IMR-90 (cell line): Measurements from ENCODE around the gene SLC25A19. TPM values are rescaled to one million over a fixed set of nuclear protein-coding genes. Genes with fewer than 3 reads are reported as not detected.

Experiments used
- ATAC-seq: fragments of 200-7000 bp; cut with Tn5 transposase; 2 replicates; pipeline ENCODE4 v1.9.1; 2020; ENCODE audit warnings: low read depth, mild to moderate bottlenecking, moderate library complexity
- BruUV-seq: library from RNA; stranded (reverse); fragments of 400-500 nt; replicated peaks from 2 replicates; lab custom pipeline; 2021; lab: Mats Ljungman, UMichigan
- CTCF ChIA-PET: fragments of 300-600 bp; formaldehyde crosslinking; extraction: SDS; loops from one replicate; lab custom pipeline; 2021; ENCODE audit warnings: antibody characterized with exemption; lab: Yijun Ruan, JAX
- POLR2A ChIA-PET: fragments of 300-600 bp; sonication (Branson Sonifier 250); formaldehyde crosslinking; loops from one replicate; lab custom pipeline; 2022; ENCODE audit warnings: antibody characterized with exemption; ENCODE audit not compliant: unreplicated experiment; lab: Charles Lee
- DNase-seq: peaks from one replicate; pipeline ENCODE4 v3.0.0; 2013
- H2AFZ ChIP-seq: replicated peaks from 2 replicates; pipeline ENCODE3; 2013; ENCODE audit warnings: low read length, mild to moderate bottlenecking; ENCODE audit not compliant: poor library complexity
- H2AK5ac ChIP-seq: 2 replicates; pipeline ENCODE4 v1.6.1; 2013; ENCODE audit warnings: low read depth, low read length, inconsistent platforms
- H2AK9ac ChIP-seq: replicated peaks from 2 replicates; pipeline ENCODE3; 2013; ENCODE audit warnings: mild to moderate bottlenecking, low read depth, low read length, moderate library complexity; ENCODE audit not compliant: poor library complexity
- H2BK120ac ChIP-seq: 2 replicates; pipeline ENCODE4 v1.6.1; 2013; ENCODE audit warnings: low read depth, low read length, inconsistent platforms
- H2BK15ac ChIP-seq: 3 replicates; pipeline ENCODE4 v1.6.1; 2013; ENCODE audit warnings: low read depth, low read length, inconsistent platforms
- H2BK20ac ChIP-seq: 2 replicates; pipeline ENCODE4 v1.6.1; 2013; ENCODE audit warnings: low read depth, mild to moderate bottlenecking, inconsistent platforms, low read length, moderate library complexity
- H2BK5ac ChIP-seq: 2 replicates; pipeline ENCODE4 v1.6.1; 2013; ENCODE audit warnings: mild to moderate bottlenecking, low read depth, low read length, inconsistent platforms; ENCODE audit not compliant: poor library complexity, severe bottlenecking
- H3K14ac ChIP-seq: replicated peaks from 2 replicates; pipeline ENCODE4 v1.6.1; 2013; ENCODE audit warnings: low read depth, low read length, inconsistent platforms
- H3K18ac ChIP-seq: 2 replicates; pipeline ENCODE4 v1.6.1; 2013; ENCODE audit warnings: low read depth, low read length, control low read depth
- H3K23ac ChIP-seq: 2 replicates; pipeline ENCODE4 v1.6.1; 2013; ENCODE audit warnings: low read depth, low read length, inconsistent platforms
- H3K27ac ChIP-seq: 2 replicates; pipeline ENCODE4 v1.5.1; 2013; ENCODE audit warnings: mild to moderate bottlenecking, control low read depth, low read length; ENCODE audit not compliant: insufficient read depth
- H3K27me3 ChIP-seq: 2 replicates; pipeline ENCODE4 v1.6.1; 2013; ENCODE audit warnings: low read length; ENCODE audit not compliant: control insufficient read depth, insufficient read depth
- H3K36me3 ChIP-seq: 2 replicates; pipeline ENCODE4 v1.6.1; 2013; ENCODE audit warnings: low read length, mixed read lengths; ENCODE audit not compliant: control insufficient read depth, insufficient read depth
- H3K4ac ChIP-seq: 2 replicates; pipeline ENCODE4 v1.6.1; 2013; ENCODE audit warnings: low read depth, low read length, inconsistent platforms
- H3K4me1 ChIP-seq: 2 replicates; pipeline ENCODE4 v1.6.1; 2013; ENCODE audit warnings: low read length, mixed read lengths; ENCODE audit not compliant: control insufficient read depth, insufficient read depth
- H3K4me2 ChIP-seq: 2 replicates; pipeline ENCODE4 v1.6.1; 2013; ENCODE audit warnings: low read depth, mild to moderate bottlenecking, control low read depth, low read length, moderate library complexity
- H3K4me3 ChIP-seq: 2 replicates; pipeline ENCODE4 v1.5.1; 2013; ENCODE audit warnings: low read depth, mild to moderate bottlenecking, control low read depth, low read length, moderate library complexity; ENCODE audit not compliant: insufficient read depth
- H3K56ac ChIP-seq: 2 replicates; pipeline ENCODE4 v1.6.1; 2013; ENCODE audit warnings: low read length, inconsistent platforms; ENCODE audit not compliant: insufficient read depth; ENCODE audit errors: extremely low read depth
- H3K79me1 ChIP-seq, 2 experiments: 2 replicates each; pipeline ENCODE4 v1.6.1; 2013; ENCODE audit warnings: low read length in 2 of 2, inconsistent platforms in 1 of 2, low read depth in 1 of 2
- H3K9ac ChIP-seq: 2 replicates; pipeline ENCODE4 v1.6.1; 2013; ENCODE audit warnings: low read depth, low read length, control low read depth
- H3K9me1 ChIP-seq: 2 replicates; pipeline ENCODE4 v1.6.1; 2013; ENCODE audit warnings: low read length, inconsistent platforms; ENCODE audit not compliant: insufficient read depth
- H3K9me3 ChIP-seq: 2 replicates; pipeline ENCODE4 v1.6.1; 2013; ENCODE audit warnings: low read length; ENCODE audit not compliant: control insufficient read depth, insufficient read depth
- H4K20me1 ChIP-seq: 2 replicates; pipeline ENCODE4 v1.6.1; 2013; ENCODE audit warnings: low read length, inconsistent platforms; ENCODE audit not compliant: insufficient read depth
- H4K5ac ChIP-seq: 2 replicates; pipeline ENCODE4 v1.6.1; 2013; ENCODE audit warnings: mild to moderate bottlenecking, low read depth, low read length, control low read depth
- H4K8ac ChIP-seq, 2 experiments: 2 replicates each; pipeline ENCODE4 v1.6.1; 2013; ENCODE audit warnings: low read depth in 2 of 2, low read length in 2 of 2, control low read depth in 1 of 2, inconsistent platforms in 1 of 2
- H4K91ac ChIP-seq: 2 replicates; pipeline ENCODE4 v1.6.1; 2013; ENCODE audit warnings: low read depth, low read length, inconsistent platforms; ENCODE audit not compliant: insufficient read depth
- BHLHE40 ChIP-seq: fragments of 150-350 bp; IDR thresholded peaks from 2 replicates; pipeline ENCODE4 v1.6.1; 2016; ENCODE audit warnings: mild to moderate bottlenecking, low read depth, low read length
- CEBPB ChIP-seq: IDR thresholded peaks from 2 replicates; pipeline ENCODE4 v1.6.1; 2012; ENCODE audit warnings: low read depth, low read length, improper control_type of control experiment
- CHD1 ChIP-seq: IDR thresholded peaks from 2 replicates; pipeline ENCODE4 v1.6.1; 2012; ENCODE audit warnings: low read depth, low read length, improper control_type of control experiment
- ELK1 ChIP-seq: fragments of 150-350 bp; IDR thresholded peaks from 2 replicates; pipeline ENCODE4 v1.6.1; 2016; ENCODE audit warnings: low read depth, mild to moderate bottlenecking, low read length, moderate library complexity, borderline replicate concordance
- MAFK ChIP-seq: IDR thresholded peaks from 2 replicates; pipeline ENCODE4 v1.6.1; 2012; ENCODE audit warnings: low read depth, low read length, improper control_type of control experiment
- MAZ ChIP-seq: IDR thresholded peaks from 2 replicates; pipeline ENCODE4 v1.6.1; 2012; ENCODE audit warnings: low read depth, mild to moderate bottlenecking, low read length, improper control_type of control experiment, moderate library complexity, borderline replicate concordance
- MXI1 ChIP-seq: IDR thresholded peaks from 2 replicates; pipeline ENCODE4 v1.6.1; 2012; ENCODE audit warnings: low read depth, mild to moderate bottlenecking, low read length, moderate library complexity, borderline replicate concordance
- NFE2L2 ChIP-seq: fragments of 150-350 bp; IDR thresholded peaks from 2 replicates; pipeline ENCODE4 v1.6.1; 2016; ENCODE audit warnings: low read depth, mild to moderate bottlenecking, low read length
- POLR2A ChIP-seq: IDR thresholded peaks from 2 replicates; pipeline ENCODE4 v1.6.1; 2012; ENCODE audit warnings: mild to moderate bottlenecking, low read depth, low read length
- RAD21 ChIP-seq: IDR thresholded peaks from 2 replicates; pipeline ENCODE4 v1.6.1; 2012; ENCODE audit warnings: low read length, improper control_type of control experiment
- RCOR1 ChIP-seq: IDR thresholded peaks from 2 replicates; pipeline ENCODE4 v1.6.1; 2012; ENCODE audit warnings: mild to moderate bottlenecking, low read length, improper control_type of control experiment; ENCODE audit not compliant: insufficient replicate concordance
- RFX5 ChIP-seq: IDR thresholded peaks from 2 replicates; pipeline ENCODE4 v1.8.0; 2012; ENCODE audit warnings: low read depth, mild to moderate bottlenecking, low read length, moderate library complexity
- SMC3 ChIP-seq: fragments of 150-350 bp; IDR thresholded peaks from 2 replicates; pipeline ENCODE4 v1.6.1; 2016; ENCODE audit warnings: low read depth, mild to moderate bottlenecking, antibody characterized with exemption, low read length, moderate library complexity
- USF2 ChIP-seq: fragments of 150-350 bp; IDR thresholded peaks from 2 replicates; pipeline ENCODE4 v1.6.1; 2017; ENCODE audit warnings: mild to moderate bottlenecking, antibody characterized with exemption, low read length, low read depth
- WGBS, 2 experiments: methylation state at CpG; one replicate each; pipeline versions ENCODE4 v1.1.5 to v1.1.7; 2013; ENCODE audit warnings: missing lambda C conversion rate in 2 of 2; ENCODE audit not compliant: insufficient read length in 1 of 2; ENCODE audit errors: extremely low coverage in 2 of 2; 5-methylcytosine and 5-hydroxymethylcytosine counted together
- dilution Hi-C: fragments of 300-500 bp; cut with HindIII; formaldehyde crosslinking; loops from one replicate; pipeline ENCODE4 v1.14.3; 2018; ENCODE audit warnings: low sequenced_read_pairs; ENCODE audit not compliant: unreplicated experiment
- in situ Hi-C: fragments of 300-500 bp; cut with MboI; formaldehyde crosslinking; loops from 3 replicates; pipeline ENCODE4 v1.14.3; 2019; ENCODE audit warnings: low sequenced_read_pairs, inconsistent platforms, mixed read lengths
- intact Hi-C: fragments of 100-400 bp; cut with micrococcal nuclease; formaldehyde crosslinking; loops from 2 replicates; pipeline ENCODE4 v1.10.0; 2022
- polyA plus RNA-seq, 3 experiments: library from polyadenylated mRNA; depleted of rRNA; stranded (reverse); fragments of >200 nt; gene quantifications; 2 replicates each; pipeline ENCODE4 v1.2.3, GENCODE V29; 2012; ENCODE audit warnings: low replicate concordance in 1 of 3
- total RNA-seq: library from RNA; depleted of rRNA; stranded (reverse); fragments of >200 nt; gene quantifications from 2 replicates; pipeline ENCODE4 v1.2.3, GENCODE V29; 2012
- TF ChIP-seq, protein P1 (sequence below): conservative IDR thresholded peaks from 2 replicates; pipeline ENCODE4 v1.5.1; 2012; ENCODE audit warnings: mild to moderate bottlenecking, low read depth, low read length, improper control_type of control experiment

Gene SLC25A19
- total and polyA plus RNA-seq, 2 of the 4 experiments (the other 2 are of a cell fraction): 9.1 to 9.2 TPM

GRCh38 chr17:75321506-75321905 lies 32.3 kb upstream of the SLC25A19 start:
- no peak for TF ChIP-seq MAZ
- no peak for TF ChIP-seq MXI1
- TF ChIP-seq, protein P1, sequence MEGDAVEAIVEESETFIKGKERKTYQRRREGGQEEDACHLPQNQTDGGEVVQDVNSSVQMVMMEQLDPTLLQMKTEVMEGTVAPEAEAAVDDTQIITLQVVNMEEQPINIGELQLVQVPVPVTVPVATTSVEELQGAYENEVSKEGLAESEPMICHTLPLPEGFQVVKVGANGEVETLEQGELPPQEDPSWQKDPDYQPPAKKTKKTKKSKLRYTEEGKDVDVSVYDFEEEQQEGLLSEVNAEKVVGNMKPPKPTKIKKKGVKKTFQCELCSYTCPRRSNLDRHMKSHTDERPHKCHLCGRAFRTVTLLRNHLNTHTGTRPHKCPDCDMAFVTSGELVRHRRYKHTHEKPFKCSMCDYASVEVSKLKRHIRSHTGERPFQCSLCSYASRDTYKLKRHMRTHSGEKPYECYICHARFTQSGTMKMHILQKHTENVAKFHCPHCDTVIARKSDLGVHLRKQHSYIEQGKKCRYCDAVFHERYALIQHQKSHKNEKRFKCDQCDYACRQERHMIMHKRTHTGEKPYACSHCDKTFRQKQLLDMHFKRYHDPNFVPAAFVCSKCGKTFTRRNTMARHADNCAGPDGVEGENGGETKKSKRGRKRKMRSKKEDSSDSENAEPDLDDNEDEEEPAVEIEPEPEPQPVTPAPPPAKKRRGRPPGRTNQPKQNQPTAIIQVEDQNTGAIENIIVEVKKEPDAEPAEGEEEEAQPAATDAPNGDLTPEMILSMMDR: no peak
- no peak for TF ChIP-seq CEBPB
- no peak for TF ChIP-seq RAD21
- no peak for TF ChIP-seq CHD1
- no peak for TF ChIP-seq USF2
- no peak for TF ChIP-seq POLR2A
- TF ChIP-seq MAFK: no peak
- TF ChIP-seq NFE2L2: no peak
- TF ChIP-seq RFX5: no peak
- TF ChIP-seq BHLHE40: no peak
- TF ChIP-seq SMC3: no peak
- TF ChIP-seq RCOR1: no peak
- TF ChIP-seq ELK1: no peak
- intact Hi-C loops (no loop called here), dilution Hi-C loops (no loop called here), in situ Hi-C loops (loop anchor here (5.0 kb wide), 1 partner anchor 91 kb away; no protein-coding TSS in a partner anchor)
- DNase-seq (no peak), ATAC-seq (no peak)
- POLR2A ChIA-PET: no interaction called here
- Histone ChIP-seq H2BK5ac (no peak overlapping the region), H4K20me1 (peaks cover 22% of the 10 kb centered on the region; the same call in 1 of the 2 replicates), H3K9me1 (peaks cover 9% of the 10 kb centered on the region; the same call in 1 of the 2 replicates), H2BK20ac (no peak overlapping the region), H3K36me3 (peaks cover 39% of the 10 kb centered on the region), H4K8ac (no peak overlapping the region), H2BK120ac (no peak overlapping the region), H3K18ac (no peak overlapping the region), H3K23ac (no peak overlapping the region), H2AK9ac (no peak overlapping the region), H3K9ac (no peak overlapping the region), H3K79me1 (peaks cover 9 to 48% of the 10 kb centered on the region in 2 experiments), H4K91ac (no peak overlapping the region), H3K14ac (no peak overlapping the region), H3K4me3 (no peak overlapping the region), H4K5ac (no peak overlapping the region), H3K9me3 (no peaks in the 10 kb centered on the region), H3K27me3 (no peaks in the 10 kb centered on the region), H3K4me2 (no peak overlapping the region), H2AFZ (no peak overlapping the region), H2BK15ac (no peak overlapping the region), H3K27ac (no peak overlapping the region), H3K4me1 (peaks cover 5% of the 10 kb centered on the region), H3K56ac (no peak overlapping the region), H3K4ac (no peak overlapping the region), H2AK5ac (no peak overlapping the region)
- BruUV-seq: no TSS peak
- CTCF ChIA-PET: interaction anchor here (0.6 to 0.7 kb wide), 2 partner anchors 14 to 127 kb away, joined by 3 to 5 read pairs; no protein-coding TSS in a partner anchor
- whole genome bisulfite sequencing, 2 experiments: 96% methylated on average over 6 of the region's 10 CpGs; no CpG with 5 or more reads in 1 of the 2 experiments
